NCI-H2171 (cell line): Measurements from ENCODE around the gene C4orf50.
A peak's percentile ranks its signal among the peaks of the same experiment; 100 is the strongest.

Source experiments
- DNase-seq: peaks from one replicate; lab custom pipeline; 2025; lab: John Stamatoyannopoulos, UW

The C4orf50 gene

GRCh38 chr4:5919571-5919970 lies 98.7 kb downstream of the C4orf50 start:
- DNase-seq, result no peak

DNA sequence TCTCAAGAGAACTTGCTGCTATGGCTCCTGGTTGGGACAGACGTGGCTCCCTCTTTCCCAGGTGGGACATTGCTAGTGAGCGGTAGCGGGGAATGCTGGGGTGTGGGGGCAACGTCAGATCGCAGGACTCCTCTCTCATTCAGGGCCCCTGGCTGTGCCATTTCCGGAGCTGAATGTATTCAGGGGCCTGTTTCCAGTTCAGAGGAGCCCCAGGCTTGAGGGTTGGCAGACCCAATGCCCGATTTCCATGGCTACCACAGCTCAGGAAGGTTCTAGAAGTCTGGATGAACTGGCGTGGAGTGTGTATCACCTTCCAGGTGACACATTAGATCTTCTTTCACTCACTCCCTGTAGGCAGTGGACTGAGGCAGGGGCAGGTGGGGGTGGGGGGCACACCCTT lies 99.2 kb downstream of the C4orf50 start:
- DNase-seq, result no peak

- DNase-seq, result no peak
Measured at GRCh38 chr4:5918331-5918985, 99.8 kb downstream of the C4orf50 start.

- DNase-seq, result no peak
Measured at GRCh38 chr4:5917672-5918071, 100.6 kb downstream of the C4orf50 start.

- DNase-seq, result no peak
Measured at GRCh38 chr4:5916229-5916628, 102.0 kb downstream of the C4orf50 start.

GRCh38 chr4:5913454-5913853 lies 104.8 kb downstream of the C4orf50 start:
- no peak for DNase-seq

- peak; percentile 75 for DNase-seq
Measured at GRCh38 chr4:5912614-5913019, 105.6 kb downstream of the C4orf50 start.

DNA sequence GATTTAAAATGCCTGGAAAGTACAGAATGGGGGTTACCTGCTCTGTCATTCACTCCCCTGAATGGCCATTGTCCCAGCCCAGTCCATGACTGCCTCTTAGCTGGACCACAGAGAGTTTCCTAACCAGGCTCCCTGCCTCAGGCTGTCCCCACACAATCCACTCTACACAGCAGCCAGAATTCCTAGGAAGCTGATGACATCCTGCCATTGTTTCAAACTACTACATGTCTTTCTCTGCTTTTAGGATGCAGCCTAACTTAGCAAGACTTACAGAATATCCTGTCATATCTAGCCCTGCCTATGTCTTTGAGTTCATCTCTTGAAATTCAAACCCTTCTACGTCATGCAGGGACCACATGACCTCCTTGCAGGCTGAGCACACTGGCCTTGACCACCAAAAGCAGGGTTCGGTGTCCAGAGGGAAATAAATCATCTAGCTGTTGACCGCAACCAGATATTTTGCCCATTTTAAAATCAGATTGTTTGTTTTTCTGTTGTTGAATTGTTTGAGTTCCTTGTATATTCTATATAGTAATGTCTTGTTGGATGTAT lies 109.3 kb downstream of the C4orf50 start:
- DNase-seq, result no peak

DNA sequence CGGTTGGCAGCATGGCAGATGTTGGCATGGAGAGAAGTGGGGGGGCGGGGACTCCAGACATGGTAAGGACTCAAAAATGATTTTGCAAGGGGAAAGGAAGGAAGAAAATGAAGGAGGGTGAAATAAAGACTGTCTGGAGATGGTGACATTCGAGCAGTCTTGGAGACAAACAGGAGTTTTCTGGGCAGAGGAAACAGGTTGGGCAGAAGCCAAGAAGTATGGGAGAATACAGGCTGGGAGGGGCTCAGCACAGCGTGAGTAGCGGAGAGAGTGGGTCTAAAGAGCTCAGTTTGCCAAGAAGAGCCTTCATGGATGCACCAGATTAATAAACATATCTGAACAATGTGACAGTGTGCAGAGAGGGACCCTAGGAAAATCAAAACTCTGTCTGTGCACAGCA lies 112.0 kb downstream of the C4orf50 start:
- no peak for DNase-seq

DNA sequence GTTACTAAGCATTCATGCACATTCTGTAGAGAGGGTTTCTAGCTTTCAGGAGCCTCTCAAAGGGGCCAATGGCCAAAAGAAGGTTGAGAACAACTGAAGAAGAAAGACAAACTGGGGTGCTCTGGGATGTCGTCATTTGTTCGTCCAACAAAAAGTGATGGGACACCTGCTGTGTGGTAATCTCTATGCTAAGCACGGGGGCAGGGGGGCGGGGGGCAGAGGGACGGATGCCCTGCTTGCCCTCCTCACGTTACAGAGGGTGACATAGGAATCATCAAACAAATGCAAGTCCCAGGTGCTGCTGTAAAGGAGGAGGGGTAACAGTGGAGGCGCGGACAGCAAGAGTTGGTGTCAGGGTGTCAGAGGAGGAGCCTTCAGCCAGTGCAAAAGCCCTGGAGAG lies 112.5 kb downstream of the C4orf50 start:
- DNase-seq, result no peak

- no peak for DNase-seq
Measured at GRCh38 chr4:5900844-5901243, 117.4 kb downstream of the C4orf50 start.

DNA sequence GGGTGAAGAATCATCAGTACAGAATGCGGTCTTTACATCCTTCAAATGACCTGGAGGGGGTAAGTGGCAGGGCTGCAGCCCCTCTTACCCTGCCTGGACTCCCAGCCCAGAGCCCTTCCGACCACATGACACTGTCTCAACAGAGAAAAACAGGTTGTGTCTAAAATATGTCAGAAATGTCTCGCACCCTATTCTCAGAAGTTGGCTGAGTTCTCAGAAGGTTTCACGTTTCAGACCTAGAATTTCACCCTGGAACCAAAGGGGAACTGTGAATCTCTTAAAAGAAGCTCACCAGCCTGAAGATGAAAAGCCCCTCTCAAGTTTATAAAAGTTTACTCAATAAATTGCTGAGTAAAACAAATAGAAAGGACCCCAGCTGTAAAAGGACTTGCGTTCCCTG lies 118.3 kb downstream of the C4orf50 start:
- DNase-seq, result no peak

DNA sequence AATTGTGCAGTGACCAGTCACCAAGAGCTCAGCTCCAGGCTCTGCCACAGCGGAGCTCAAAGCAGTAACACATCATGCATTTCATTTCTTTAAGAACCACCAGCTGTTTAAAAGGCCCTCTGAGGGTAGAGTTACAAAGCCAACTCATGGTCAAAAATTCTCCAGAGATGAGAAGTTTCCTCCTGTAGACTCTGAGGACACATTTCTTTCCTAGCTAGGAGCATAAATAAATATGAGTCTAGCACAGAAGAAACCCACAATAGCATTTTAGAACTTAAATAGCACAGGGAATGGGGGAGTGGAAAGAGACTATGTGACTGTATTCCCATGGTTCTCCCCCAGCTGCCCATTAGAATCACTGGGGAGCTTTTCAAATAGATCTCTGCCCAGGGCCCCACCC lies 118.8 kb downstream of the C4orf50 start:
- no peak for DNase-seq

- no peak for DNase-seq
Measured at GRCh38 chr4:5897674-5898073, 120.6 kb downstream of the C4orf50 start.

DNA sequence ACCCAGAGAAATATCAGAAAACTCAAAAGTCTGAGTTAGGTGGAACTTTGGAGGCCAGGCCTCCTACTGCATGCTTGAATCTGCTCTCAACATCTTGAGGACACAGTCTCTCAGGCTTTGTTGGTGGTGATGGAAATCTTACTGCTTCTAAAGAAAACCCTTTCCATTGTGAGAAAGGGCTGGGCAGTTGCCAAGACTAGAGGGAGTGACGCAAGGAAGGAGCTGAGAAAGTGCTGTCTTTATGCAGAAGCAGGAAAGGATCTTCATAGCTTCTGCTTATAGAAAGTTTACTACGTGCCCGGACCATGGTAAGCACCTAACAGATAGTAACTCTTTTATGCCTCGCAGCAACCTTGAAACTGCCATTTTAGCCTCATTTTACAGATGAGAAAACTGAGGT lies 122.9 kb downstream of the C4orf50 start:
- no peak for DNase-seq

DNA sequence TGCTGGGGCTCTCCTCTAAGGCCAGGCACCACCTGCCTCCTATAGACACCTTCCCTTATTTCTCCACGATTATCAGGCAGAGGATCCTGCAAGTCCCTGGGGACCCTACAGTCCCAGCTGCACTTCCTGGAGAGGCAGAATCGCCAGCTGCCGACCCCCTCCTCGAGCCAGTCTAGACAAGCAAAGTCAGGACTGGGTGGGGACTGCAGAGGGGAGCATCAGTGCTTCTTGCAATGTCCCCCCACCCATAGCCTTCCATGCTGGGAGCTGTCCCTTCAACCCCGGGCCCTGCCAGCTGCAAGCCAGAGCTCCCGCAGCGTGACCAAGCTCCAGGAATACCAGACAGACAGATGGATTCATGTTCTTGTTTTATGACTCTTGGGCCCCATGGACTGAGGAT lies 124.0 kb downstream of the C4orf50 start:
- DNase-seq, result peak; percentile 37

GRCh38 chr4:5893591-5893990 lies 124.6 kb downstream of the C4orf50 start:
- DNase-seq, result no peak

DNA sequence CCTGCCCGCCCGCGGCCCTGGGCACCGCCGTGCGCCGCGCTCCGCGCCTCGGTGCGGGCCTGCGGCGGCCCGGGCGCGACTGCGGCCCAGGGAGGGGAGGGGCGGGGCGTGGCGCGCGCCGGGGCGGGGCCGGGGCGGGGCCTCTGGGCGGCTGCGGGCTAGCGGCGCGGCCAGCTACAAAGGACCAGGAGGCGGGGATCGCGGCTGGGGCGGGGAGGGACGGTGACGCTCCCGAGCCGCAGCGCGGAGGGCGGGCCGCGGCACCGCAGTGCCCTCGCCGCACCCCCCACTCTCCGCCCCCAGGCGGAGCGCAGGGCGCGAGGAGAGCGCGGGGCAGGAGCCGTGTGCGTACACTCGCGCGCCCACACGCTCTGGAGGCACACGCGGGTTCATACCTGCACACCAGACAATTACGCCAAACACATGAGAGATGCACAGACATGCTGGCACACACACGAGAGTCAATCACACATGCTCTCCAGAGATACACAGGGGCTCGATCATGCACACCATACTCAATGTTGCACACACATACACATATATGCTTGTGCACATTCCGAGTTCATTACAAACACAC lies 125.1 kb downstream of the C4orf50 start, which contains the start of gene CRMP1:
CRMP1 (minus strand) TSS at position 83 of the 577 bp plus-strand sequence. CDS start 117 bp downstream, outside the sequence.
- DNase-seq, result peak; percentile 51

GRCh38 chr4:5892323-5893003 lies 125.8 kb downstream of the C4orf50 start:
- DNase-seq, result no peak

DNA sequence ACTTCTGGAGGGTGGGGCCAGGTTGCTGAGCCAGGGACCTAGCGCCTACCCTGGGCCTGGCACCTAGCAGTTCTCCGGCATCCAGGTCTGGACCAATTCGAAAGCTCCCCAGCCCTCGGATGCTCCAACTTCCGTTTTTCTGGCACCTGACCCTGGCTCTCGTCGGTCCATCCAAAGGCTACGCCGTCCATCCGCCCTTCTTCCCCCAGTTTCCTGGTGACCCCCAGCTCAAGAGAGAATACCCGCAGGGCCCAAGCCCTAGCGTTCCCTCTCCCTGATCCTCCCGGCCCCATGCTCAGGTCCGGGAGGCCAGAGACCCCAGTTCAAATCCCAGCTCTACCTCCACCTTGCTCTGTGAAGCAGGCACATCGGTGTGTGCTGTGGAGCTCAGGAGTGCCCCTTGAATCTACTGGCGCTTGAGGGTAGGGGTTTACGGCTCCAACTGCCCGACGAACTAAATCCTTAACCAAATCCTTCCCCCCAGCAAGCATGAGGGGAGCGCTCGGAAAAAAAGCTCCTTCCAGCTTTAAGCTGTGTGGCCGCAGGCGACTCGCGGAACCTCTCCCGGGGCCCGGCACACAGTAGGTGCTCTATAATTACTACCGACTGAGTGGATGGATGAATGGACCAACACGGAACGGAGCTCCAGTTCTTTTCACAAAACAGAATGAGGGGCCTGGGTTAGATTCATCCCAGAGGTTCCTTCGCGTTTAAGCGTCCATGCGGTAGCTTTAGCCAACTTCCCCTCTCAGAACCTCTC lies 126.5 kb downstream of the C4orf50 start:
- no peak for DNase-seq

DNA sequence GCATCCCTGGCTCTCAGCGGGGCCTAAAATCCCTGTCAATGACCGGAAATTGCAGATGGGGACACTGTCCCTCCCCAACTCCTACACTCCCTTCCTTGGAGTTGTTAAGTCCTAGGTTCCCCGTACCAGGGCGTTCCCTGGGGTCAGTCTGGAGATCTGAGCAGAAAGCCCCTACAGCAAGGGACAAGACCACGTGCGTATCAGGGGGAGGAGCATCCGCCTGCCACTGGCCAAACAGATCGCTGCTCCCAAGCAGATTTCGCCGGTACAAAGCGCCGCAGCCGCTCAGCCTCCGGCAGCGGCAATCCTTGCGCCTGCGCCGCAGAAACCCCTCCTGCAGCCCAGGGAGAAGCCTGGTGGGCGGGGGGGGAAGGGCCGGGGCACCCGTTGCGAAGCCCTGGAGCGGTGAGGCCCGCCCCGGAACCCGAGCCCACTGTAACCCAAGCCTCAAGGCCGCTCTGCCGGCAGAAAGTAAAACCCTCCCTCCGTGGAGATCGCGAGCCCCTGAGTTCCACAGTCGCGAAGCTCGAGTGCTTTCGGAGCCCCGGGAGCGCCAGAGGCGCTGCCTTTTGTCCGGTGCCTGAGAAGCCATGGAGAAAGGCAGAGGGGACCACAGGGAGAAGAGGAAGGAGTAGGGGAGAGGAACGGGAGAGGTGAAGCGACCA lies 128.0 kb downstream of the C4orf50 start:
- DNase-seq, result peak; percentile 55
